CD4-positive, alpha-beta memory T cell (primary cell): Measurements from ENCODE around the gene TMEM242. TPM values are rescaled to one million over a fixed set of nuclear protein-coding genes. Genes with fewer than 3 reads are reported as not detected.

Experiments
- CTCF ChIA-PET: fragments of 350-600 bp; sonication (Branson Sonifier 250); formaldehyde crosslinking; loops from one replicate; lab custom pipeline; 2021; ENCODE audit warnings: inconsistent platforms; ENCODE audit not compliant: partially characterized antibody; lab: Charles Lee
- POLR2A ChIA-PET: fragments of 350-600 bp; sonication (Branson Sonifier 250); formaldehyde crosslinking; loops from one replicate; lab custom pipeline; 2021; ENCODE audit not compliant: partially characterized antibody; lab: Charles Lee
- DNase-seq, 5 donors: peaks; one replicate each; pipeline versions ENCODE4 v3.0.0 to v3.0.0-alpha.2; 2020 to 2022; ENCODE audit warnings: mixed read lengths in 1 of 5
- H3K27ac ChIP-seq: one replicate; pipeline ENCODE4 v1.7.0; 2013; ENCODE audit warnings: low read depth, low read length
- H3K27me3 ChIP-seq: 2 replicates; pipeline ENCODE4 v1.7.0; 2013; ENCODE audit warnings: mild to moderate bottlenecking, low read length, moderate library complexity; ENCODE audit not compliant: insufficient read depth
- H3K36me3 ChIP-seq: 2 replicates; pipeline ENCODE4 v1.7.0; 2013; ENCODE audit warnings: mild to moderate bottlenecking, low read length, moderate library complexity; ENCODE audit not compliant: insufficient read depth
- H3K4me1 ChIP-seq: 2 replicates; pipeline ENCODE4 v1.7.0; 2013; ENCODE audit warnings: mild to moderate bottlenecking, low read length, moderate library complexity; ENCODE audit not compliant: insufficient read depth
- H3K4me3 ChIP-seq, 2 donors: one replicate each; pipeline ENCODE4 v1.7.0; 2013; ENCODE audit warnings: low read length in 2 of 2, mild to moderate bottlenecking in 1 of 2
- H3K9me3 ChIP-seq, 2 donors: one replicate each; pipeline ENCODE4 v1.7.0; 2013; ENCODE audit warnings: low read length in 2 of 2, control low read depth in 1 of 2; ENCODE audit not compliant: control insufficient read depth in 1 of 2
- H3K27ac Mint-ChIP-seq, 7 donors: one replicate each; pipeline ENCODE4 v1.8.0; 2020 to 2021; ENCODE audit warnings: mixed read lengths in 7 of 7, mild to moderate bottlenecking in 6 of 7, inconsistent platforms in 3 of 7, moderate library complexity in 3 of 7
- H3K27me3 Mint-ChIP-seq, 2 donors: one replicate each; pipeline ENCODE4 v1.8.0; 2020 to 2021; ENCODE audit warnings: mixed read lengths in 2 of 2
- H3K36me3 Mint-ChIP-seq, 2 donors: one replicate each; pipeline ENCODE4 v1.8.0; 2020 to 2021; ENCODE audit warnings: mixed read lengths in 2 of 2, inconsistent platforms in 1 of 2, mild to moderate bottlenecking in 1 of 2
- H3K4me1 Mint-ChIP-seq, 4 donors: one replicate each; pipeline ENCODE4 v1.8.0; 2020 to 2021; ENCODE audit warnings: mixed read lengths in 4 of 4, mild to moderate bottlenecking in 1 of 4
- H3K4me3 Mint-ChIP-seq, 8 donors: one replicate each; pipeline ENCODE4 v1.8.0; 2020 to 2021; ENCODE audit warnings: mixed read lengths in 8 of 8, mild to moderate bottlenecking in 7 of 8, moderate library complexity in 6 of 8, inconsistent platforms in 3 of 8
- H3K9me3 Mint-ChIP-seq, 8 donors: one replicate each; pipeline ENCODE4 v1.8.0; 2020 to 2021; ENCODE audit warnings: mixed read lengths in 8 of 8, mild to moderate bottlenecking in 5 of 8, inconsistent platforms in 3 of 8, moderate library complexity in 1 of 8
- intact Hi-C: fragments of 100-400 bp; cut with micrococcal nuclease; formaldehyde crosslinking; loops from one replicate; pipeline ENCODE4 v1.15.1; 2023
- polyA plus RNA-seq, 2 donors: library from polyadenylated mRNA; unstranded; fragments of 300-500 nt; fragmentation: Illumina TruSeq; gene quantifications; one replicate each; pipeline ENCODE4 v1.2.3, GENCODE V29; 2021
- total RNA-seq, 2 experiments: library from RNA; stranded (reverse); gene quantifications; one replicate each; pipeline ENCODE4 v1.2.3, GENCODE V29; 2021

TMEM242 gene
- total and polyA plus RNA-seq, 4 experiments from 2014 or later, result 11.4 to 14.1 (median 12.1) TPM

GRCh38 chr6:157263881-157264397, 59.4 kb downstream of the TMEM242 start:
- Histone ChIP-seq H3K27me3 (no peaks in the 10 kb centered on the region), H3K4me1 (peaks cover 15% of the 10 kb centered on the region), H3K4me3 (no peak overlapping the region), H3K27ac (no peak overlapping the region), H3K9me3 (no peaks in the 10 kb centered on the region), H3K36me3 (no peaks in the 10 kb centered on the region)
- ChIA-PET CTCF (interaction anchor here (1.0 to 1.9 kb wide), 3 partner anchors 11 to 28 kb away, joined by 3 to 7 read pairs (median 4); no protein-coding TSS in a partner anchor), POLR2A (interaction anchor here (1.4 kb wide), 1 partner anchor 11 kb away, joined by 5 read pairs; no protein-coding TSS in a partner anchor)
- DNase-seq, result no peak
- no peaks in the 10 kb centered on the region for H3K9me3 Mint-ChIP-seq
- no peaks in the 10 kb centered on the region for H3K36me3 Mint-ChIP-seq
- H3K4me1 Mint-ChIP-seq, result peaks cover 5 to 19% (median 10%) of the 10 kb centered on the region in 4 donors
- H3K27me3 Mint-ChIP-seq, result peaks cover 0 to 5% of the 10 kb centered on the region in 2 donors
- intact Hi-C loops, result no loop called here
- H3K4me3 Mint-ChIP-seq, result no peak overlapping the region
- H3K27ac Mint-ChIP-seq, result no peak overlapping the region

- Mint-ChIP-seq H3K4me1 (peaks cover 5 to 20% (median 11%) of the 10 kb centered on the region in 4 donors), H3K27ac (no peak overlapping the region), H3K36me3 (no peaks in the 10 kb centered on the region), H3K9me3 (no peaks in the 10 kb centered on the region), H3K27me3 (peaks cover 0 to 5% of the 10 kb centered on the region in 2 donors), H3K4me3 (no peak overlapping the region)
- no peaks in the 10 kb centered on the region for H3K36me3 ChIP-seq
- intact Hi-C loops, result no loop called here
- no peaks in the 10 kb centered on the region for H3K27me3 ChIP-seq
- H3K4me3 ChIP-seq, result no peak overlapping the region
- no peaks in the 10 kb centered on the region for H3K9me3 ChIP-seq
- CTCF ChIA-PET, result interaction anchor here (1.5 to 1.9 kb wide), 2 partner anchors 11 to 28 kb away, joined by 4 to 7 read pairs; no protein-coding TSS in a partner anchor
- DNase-seq, result no peak
- H3K27ac ChIP-seq, result no peak overlapping the region
- H3K4me1 ChIP-seq, result peaks cover 15% of the 10 kb centered on the region
- POLR2A ChIA-PET, result no interaction called here
Observed at GRCh38 chr6:157263146-157263545, 60.2 kb downstream of the TMEM242 start.

DNA sequence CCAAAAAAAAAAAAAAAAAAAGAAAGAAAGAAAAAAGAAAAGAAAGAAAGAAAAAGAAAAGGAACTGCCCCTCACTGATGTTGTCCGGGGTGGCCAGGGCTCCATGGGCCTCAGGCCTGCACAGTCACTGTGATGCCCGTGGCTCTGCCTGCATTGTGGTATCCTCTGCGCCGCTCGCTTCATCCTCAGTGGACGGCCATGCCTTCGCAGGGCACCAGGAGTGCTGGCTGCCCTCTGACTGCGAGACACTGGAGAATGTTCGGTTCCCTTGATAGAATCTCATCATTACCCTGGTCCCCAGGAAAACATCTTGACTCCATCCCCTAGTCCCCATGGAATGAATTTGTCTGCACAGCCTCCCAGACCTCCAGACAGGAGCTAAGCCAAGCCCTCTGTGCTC, 61.7 kb downstream of the TMEM242 start:
- intact Hi-C loops, result no loop called here
- DNase-seq, result no peak
- H3K27me3 Mint-ChIP-seq, result peaks cover 0 to 5% of the 10 kb centered on the region in 2 donors
- H3K27ac Mint-ChIP-seq, result no peak overlapping the region
- H3K27ac ChIP-seq, result no peak overlapping the region
- peaks cover 5 to 20% (median 12%) of the 10 kb centered on the region in 4 donors for H3K4me1 Mint-ChIP-seq
- ChIA-PET POLR2A (no interaction called here), CTCF (no interaction called here)
- H3K4me3 ChIP-seq, result no peak overlapping the region
- H3K36me3 ChIP-seq, result no peaks in the 10 kb centered on the region
- no peaks in the 10 kb centered on the region for H3K27me3 ChIP-seq
- no peaks in the 10 kb centered on the region for H3K36me3 Mint-ChIP-seq
- H3K4me3 Mint-ChIP-seq, result no peak overlapping the region
- H3K4me1 ChIP-seq, result peaks cover 15% of the 10 kb centered on the region
- H3K9me3 ChIP-seq, result no peaks in the 10 kb centered on the region
- H3K9me3 Mint-ChIP-seq, result peaks cover 0 to 3% (median 0%) of the 10 kb centered on the region in 8 donors

DNA sequence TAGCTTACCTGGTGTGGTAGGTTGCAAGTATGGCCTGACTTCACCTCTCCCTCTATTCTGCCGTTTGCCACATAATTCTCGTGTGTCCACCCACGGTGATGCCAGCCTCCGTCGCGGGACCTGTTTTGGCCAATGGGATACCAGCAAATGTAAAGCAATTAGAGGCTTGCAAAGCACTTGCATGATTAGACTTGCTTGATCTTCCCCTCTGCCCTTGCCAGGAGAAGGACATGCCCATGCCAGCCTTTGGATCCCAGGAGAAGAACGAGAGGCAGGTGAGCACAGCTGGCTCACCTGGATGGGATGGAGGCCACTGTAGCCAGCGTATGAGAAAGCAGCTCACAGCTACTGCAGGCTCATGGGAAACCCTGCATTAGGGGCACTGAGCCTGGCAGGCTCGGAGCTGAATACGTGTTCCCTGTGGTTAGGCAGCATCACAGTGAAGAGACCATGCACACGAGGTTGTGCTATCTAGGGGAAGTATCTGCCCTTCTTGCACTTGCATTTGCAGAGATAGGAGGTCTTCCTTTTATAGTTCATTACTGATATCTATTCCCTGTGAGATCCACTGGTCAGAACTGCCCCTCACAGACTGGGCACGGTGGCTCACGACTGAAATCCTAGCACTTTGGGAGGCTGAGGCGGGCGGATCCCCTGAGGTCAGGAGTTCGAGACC, 62.4 kb downstream of the TMEM242 start:
- DNase-seq, result no peak
- Mint-ChIP-seq H3K4me1 (peaks cover 5 to 21% (median 12%) of the 10 kb centered on the region in 4 donors), H3K9me3 (peaks cover 0 to 3% (median 0%) of the 10 kb centered on the region in 8 donors), H3K4me3 (no peak overlapping the region), H3K36me3 (no peaks in the 10 kb centered on the region), H3K27me3 (peaks cover 0 to 1% of the 10 kb centered on the region in 2 donors), H3K27ac (peak overlapping the region in 1 of 7 donors; percentile 46)
- Histone ChIP-seq H3K27me3 (no peaks in the 10 kb centered on the region), H3K4me3 (no peak overlapping the region), H3K9me3 (no peaks in the 10 kb centered on the region), H3K36me3 (no peaks in the 10 kb centered on the region), H3K27ac (no peak overlapping the region), H3K4me1 (peaks cover 15% of the 10 kb centered on the region)
- POLR2A ChIA-PET, result interaction anchor here (1.1 kb wide), 1 partner anchor 14 kb away, joined by 6 read pairs; no protein-coding TSS in a partner anchor
- intact Hi-C loops, result no loop called here
- CTCF ChIA-PET, result no interaction called here

DNA sequence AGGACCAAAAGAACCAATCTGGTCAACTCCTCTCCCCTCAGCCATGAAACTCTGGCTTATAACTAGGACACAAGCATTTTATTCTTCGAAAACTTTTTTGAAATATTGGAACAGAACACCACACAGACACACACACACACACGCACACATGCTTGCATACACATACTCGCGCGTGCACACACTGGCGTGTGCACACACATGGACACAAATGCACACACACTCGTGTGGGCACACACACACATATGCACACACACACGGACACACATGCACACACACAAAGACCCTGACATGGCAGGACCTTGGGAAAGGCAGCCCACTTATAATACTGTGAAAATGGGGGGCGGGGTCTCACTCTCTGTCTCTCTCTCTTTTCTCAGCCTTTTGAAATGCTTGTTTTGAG, 63.9 kb downstream of the TMEM242 start:
- no peaks in the 10 kb centered on the region for H3K9me3 ChIP-seq
- Mint-ChIP-seq H3K36me3 (no peaks in the 10 kb centered on the region), H3K27me3 (peaks cover 2 to 3% of the 10 kb centered on the region in 2 donors), H3K9me3 (peaks cover 0 to 3% (median 0%) of the 10 kb centered on the region in 8 donors), H3K4me3 (peak overlapping the region in 1 of 8 donors; percentile 48), H3K27ac (peak overlapping the region in 3 of 7 donors; percentile 63 to 85 (median 70)), H3K4me1 (peaks cover 5 to 26% (median 12%) of the 10 kb centered on the region in 4 donors)
- no peak overlapping the region for H3K4me3 ChIP-seq
- H3K36me3 ChIP-seq, result no peaks in the 10 kb centered on the region
- ChIA-PET CTCF (no interaction called here), POLR2A (interaction anchor here (0.6 to 1.5 kb wide), 4 partner anchors 15 to 36 kb away, joined by 3 to 9 read pairs (median 4); no protein-coding TSS in a partner anchor)
- no peak for DNase-seq
- H3K27me3 ChIP-seq, result no peaks in the 10 kb centered on the region
- peaks cover 15% of the 10 kb centered on the region for H3K4me1 ChIP-seq
- H3K27ac ChIP-seq, result no peak overlapping the region
- intact Hi-C loops, result loop anchor here (1.0 kb wide), 1 partner anchor 15 kb away; no protein-coding TSS in a partner anchor

GRCh38 chr6:157258878-157259277, 64.4 kb downstream of the TMEM242 start:
- intact Hi-C loops, result loop anchor here (1.0 kb wide), 1 partner anchor 15 kb away; no protein-coding TSS in a partner anchor
- H3K4me1 ChIP-seq, result peaks cover 15% of the 10 kb centered on the region
- H3K27me3 Mint-ChIP-seq, result peaks cover 5 to 7% of the 10 kb centered on the region in 2 donors
- peak; percentile 22 to 56 (median 36) for DNase-seq
- H3K9me3 Mint-ChIP-seq, result peaks cover 0 to 3% (median 0%) of the 10 kb centered on the region in 8 donors
- no peak overlapping the region for H3K4me3 Mint-ChIP-seq
- no peaks in the 10 kb centered on the region for H3K36me3 Mint-ChIP-seq
- CTCF ChIA-PET, result no interaction called here
- no peak overlapping the region for H3K27ac ChIP-seq
- no peaks in the 10 kb centered on the region for H3K9me3 ChIP-seq
- POLR2A ChIA-PET, result interaction anchor here (0.6 to 1.5 kb wide), 5 partner anchors 15 to 36 kb away, joined by 3 to 9 read pairs (median 3); no protein-coding TSS in a partner anchor
- peaks cover 8 to 26% (median 15%) of the 10 kb centered on the region in 4 donors for H3K4me1 Mint-ChIP-seq
- no peaks in the 10 kb centered on the region for H3K27me3 ChIP-seq
- no peak overlapping the region for H3K4me3 ChIP-seq
- peak overlapping the region in 1 of 7 donors; percentile 37 for H3K27ac Mint-ChIP-seq
- H3K36me3 ChIP-seq, result no peaks in the 10 kb centered on the region

GRCh38 chr6:157255079-157255478, 68.2 kb downstream of the TMEM242 start:
- DNase-seq, result no peak
- Mint-ChIP-seq H3K4me1 (peaks cover 6 to 21% (median 13%) of the 10 kb centered on the region in 4 donors), H3K27me3 (peaks cover 5 to 9% of the 10 kb centered on the region in 2 donors), H3K9me3 (peaks cover 0 to 3% (median 0%) of the 10 kb centered on the region in 8 donors), H3K27ac (no peak overlapping the region), H3K36me3 (no peaks in the 10 kb centered on the region), H3K4me3 (no peak overlapping the region)
- H3K36me3 ChIP-seq, result no peaks in the 10 kb centered on the region
- H3K4me3 ChIP-seq, result no peak overlapping the region
- no peaks in the 10 kb centered on the region for H3K9me3 ChIP-seq
- ChIA-PET POLR2A (no interaction called here), CTCF (no interaction called here)
- H3K27ac ChIP-seq, result no peak overlapping the region
- intact Hi-C loops, result no loop called here
- peaks cover 10% of the 10 kb centered on the region for H3K4me1 ChIP-seq
- H3K27me3 ChIP-seq, result no peaks in the 10 kb centered on the region
